Inferior parietal cortex (tissue), 1 donor: ENCODE measurements around the gene SEMA4G.

Source experiments
- DNase-seq: peaks from one replicate; pipeline ENCODE4 v3.0.0-alpha.2; 2016; ENCODE audit errors: extremely low spot score

SEMA4G gene

DNA sequence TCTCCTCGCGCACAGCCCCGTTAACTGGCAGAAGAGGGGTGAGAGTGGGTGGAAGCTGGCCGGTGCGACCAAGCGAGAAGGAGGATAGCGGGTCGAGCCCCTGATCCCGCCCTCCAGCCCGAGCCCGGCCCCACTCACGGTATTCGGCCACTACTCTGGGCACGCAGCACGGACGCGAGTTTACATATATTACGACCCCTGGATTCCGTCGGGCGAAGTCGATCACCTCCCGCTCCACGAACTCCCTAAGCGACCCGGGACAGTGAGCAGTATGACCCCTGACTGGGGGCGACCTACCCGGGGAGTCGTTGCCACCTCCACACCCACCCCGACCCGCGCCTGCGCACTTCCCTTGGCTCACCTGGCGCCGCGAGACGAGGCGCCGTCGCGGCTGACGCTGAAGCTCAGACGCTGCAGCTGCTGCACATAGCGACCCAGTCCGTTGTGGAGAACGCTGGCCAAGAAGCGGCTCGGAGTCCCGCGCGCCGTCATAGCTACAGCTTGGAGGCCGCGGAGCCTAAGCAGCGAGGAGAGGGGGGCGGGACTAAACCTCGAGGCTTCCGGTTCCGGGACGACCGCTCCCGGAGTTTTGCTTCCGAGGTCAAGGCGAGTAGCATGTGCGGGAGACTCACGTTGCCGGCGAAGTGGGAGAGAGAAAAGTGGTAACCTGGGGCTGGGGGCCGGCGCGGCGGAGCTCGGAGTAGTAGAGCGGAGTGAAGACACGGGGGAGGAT, 17.8 kb downstream of the SEMA4G start, which contains the start of the genes MRPL43 and TWNK:
Gene MRPL43 (minus strand): TSS at position 546 of the 733 bp plus-strand sequence. CDS start 54 bp downstream, at position 492.
Gene TWNK (plus strand): TSS at position 592 of the 733 bp plus-strand sequence. CDS start 668 bp downstream, outside the sequence.
- DNase-seq: peak; percentile 93

DNA sequence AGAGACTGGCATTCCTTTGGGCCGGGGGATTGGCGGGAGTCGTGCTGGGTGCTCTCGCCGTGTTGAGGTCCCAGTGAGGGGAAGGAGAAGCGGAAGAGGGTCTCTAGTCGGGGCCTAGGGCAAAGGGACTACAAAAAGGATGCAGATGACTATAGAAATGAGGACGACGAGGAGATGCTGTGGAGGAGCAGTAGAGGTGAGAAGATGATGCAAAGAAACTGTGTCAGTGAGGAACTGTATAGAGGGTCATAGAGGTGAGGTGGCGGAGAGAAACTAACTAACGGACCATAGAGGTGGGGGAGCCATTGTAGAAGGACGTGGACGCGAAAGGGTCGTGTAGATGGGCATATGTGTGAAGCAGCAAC, 18.4 kb downstream of the SEMA4G start:
- DNase-seq: no peak

DNA sequence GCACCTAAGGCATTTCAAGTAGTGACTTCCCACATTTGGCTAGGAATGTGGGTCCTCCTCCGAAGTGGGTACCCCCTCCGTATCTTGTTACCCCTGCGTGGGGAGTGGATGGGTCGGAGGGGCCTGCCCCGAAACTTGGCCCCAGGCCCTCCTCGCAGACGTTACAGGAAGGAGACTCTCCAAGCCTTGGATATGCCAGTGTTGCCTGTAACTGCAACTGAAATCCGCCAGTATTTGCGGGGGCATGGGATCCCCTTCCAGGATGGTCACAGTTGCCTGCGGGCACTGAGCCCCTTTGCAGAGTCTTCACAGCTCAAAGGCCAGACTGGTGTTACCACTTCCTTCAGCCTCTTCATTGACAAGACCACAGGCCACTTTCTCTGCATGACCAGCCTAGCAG, 18.9 kb downstream of the SEMA4G start:
- no peak for DNase-seq

DNA sequence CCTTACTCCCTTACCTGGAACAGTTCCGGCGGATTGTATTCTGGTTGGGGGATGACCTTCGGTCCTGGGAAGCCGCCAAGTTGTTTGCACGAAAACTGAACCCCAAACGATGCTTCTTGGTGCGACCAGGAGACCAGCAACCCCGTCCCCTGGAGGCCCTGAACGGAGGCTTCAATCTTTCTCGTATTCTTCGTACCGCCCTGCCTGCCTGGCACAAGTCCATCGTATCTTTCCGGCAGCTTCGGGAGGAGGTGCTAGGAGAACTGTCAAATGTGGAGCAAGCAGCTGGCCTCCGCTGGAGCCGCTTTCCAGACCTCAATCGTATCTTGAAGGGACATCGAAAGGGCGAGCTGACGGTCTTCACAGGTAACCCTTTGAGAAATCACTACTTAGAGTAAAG, 19.8 kb downstream of the SEMA4G start:
- no peak for DNase-seq

DNA sequence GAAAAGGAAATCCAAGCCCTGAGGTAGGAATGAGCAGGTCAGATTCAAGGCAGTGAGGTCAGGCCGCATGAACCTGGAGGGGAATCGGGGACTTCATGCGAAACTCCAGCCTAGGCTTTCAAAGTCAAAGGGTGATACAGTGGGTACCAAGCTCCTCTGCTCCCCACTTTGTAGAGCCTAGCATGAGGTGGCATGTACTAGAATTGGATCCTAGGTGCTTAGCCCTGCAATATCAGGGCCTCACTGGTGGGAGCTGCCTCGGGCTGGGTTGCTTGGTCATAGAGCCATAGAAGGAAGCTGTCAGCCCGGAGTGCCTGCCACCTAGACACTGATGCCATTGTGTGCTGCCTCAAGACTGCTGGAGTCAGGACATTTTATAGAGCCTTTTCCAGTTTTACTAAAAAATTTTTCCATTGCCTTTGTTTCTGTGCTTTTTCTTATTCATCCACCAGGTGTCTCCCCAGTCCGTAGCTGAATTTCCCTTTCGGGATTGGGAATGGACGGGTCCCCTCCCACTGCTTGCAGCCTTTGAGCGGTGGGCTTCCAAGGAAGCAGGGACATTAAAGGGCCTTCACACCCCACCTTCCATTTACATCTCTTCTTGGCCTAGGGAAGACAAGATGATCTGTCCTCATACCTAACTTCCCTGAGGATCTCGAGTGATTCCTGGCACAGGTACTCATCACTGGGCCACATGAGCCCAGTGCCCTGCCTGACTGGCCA, 24.8 kb downstream of the SEMA4G start:
- peak; percentile 86 for DNase-seq

DNA sequence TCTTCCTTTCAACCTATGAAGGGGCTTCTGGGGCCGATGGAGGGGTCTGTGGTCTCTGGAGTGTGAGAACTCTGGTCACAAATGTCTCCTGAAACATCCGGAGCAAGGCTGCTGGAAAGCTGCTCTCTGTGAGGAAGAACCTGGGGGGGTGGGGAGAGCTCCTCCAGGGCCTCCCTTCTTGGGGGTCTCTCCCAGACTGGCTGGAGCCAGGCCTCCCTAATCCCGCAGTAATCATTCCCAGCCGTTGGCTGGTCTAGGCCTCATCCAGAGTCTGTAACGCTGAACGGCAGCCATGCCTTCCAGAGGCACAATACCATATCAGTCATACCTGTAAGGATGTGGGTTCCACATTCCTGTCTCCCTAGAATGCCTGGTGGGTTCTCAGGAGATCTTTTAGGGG, 25.9 kb downstream of the SEMA4G start:
- DNase-seq: no peak

DNA sequence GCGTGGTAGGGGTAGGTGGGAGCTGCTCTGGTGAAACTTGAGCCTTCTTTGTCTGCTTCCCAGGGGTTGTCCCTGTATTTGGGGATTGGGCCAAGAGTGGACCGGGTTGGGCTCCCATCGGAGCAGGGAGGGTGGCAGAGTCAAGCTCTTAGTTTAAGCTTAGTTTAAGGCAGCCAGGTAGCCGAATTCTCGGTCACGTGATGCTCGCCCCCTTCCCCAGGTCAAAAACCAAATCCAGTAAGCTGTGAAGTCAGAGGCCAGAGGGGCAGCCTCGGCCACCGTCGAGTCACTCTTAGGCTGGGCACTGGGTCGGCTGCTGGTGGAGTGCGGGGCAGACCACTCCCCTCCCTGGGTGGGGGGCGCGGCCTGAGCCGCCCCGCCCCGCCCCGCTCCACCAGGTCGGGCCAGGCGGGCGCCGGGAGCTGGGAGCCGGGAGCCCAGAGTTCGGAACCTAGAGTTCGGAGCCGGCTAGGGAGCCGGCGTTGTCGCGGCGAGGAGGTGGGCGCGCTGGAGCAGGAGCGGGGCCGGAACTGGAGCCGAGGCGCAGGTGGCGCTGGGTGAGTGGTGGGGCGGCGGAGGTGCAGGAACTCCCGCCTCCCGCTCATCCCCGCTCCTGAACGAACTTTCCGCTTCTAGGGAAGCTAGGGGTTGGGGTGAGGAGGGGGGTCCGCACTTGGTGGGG, 27.5 kb downstream of the SEMA4G start:
- no peak for DNase-seq

DNA sequence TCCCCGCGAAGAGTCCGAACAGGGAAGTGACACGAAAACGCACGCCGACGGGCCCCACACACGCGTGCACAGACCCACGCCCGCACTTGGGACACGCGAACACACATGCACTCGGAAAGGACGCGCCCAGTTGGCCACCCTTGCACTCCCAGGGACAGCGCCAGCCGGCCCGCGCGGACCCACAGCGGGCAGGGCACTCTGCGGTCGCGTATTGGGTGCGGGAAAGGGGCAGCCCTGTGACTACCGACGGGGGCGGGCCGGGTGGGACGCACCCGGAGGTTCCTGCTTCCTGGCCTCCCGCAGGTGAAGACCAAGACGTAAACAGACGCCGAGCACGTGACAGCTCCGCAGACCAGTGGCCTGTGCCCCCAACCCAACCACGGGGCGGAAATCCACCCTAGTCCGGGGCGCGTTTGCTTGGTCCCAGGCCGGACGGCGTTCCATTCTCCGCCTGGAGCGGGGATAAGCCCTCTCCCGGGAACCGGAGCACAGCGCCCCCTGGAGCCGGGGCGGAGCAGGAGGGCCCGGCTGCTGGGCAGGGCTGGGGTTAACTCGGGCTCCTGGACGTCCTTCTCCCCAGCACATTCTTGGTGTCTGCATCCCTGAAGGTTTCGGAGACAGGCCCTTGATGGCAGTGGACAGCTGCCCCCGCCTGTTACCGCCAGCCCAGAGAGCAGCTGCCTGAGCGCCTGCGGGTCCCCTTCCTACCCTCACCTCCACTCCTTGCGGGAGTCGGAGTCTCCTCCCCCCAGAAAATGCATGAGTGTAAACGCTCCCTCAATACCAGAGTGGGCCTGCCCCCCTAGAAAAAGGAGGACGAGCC, 28.3 kb downstream of the SEMA4G start:
- no peak for DNase-seq

DNA sequence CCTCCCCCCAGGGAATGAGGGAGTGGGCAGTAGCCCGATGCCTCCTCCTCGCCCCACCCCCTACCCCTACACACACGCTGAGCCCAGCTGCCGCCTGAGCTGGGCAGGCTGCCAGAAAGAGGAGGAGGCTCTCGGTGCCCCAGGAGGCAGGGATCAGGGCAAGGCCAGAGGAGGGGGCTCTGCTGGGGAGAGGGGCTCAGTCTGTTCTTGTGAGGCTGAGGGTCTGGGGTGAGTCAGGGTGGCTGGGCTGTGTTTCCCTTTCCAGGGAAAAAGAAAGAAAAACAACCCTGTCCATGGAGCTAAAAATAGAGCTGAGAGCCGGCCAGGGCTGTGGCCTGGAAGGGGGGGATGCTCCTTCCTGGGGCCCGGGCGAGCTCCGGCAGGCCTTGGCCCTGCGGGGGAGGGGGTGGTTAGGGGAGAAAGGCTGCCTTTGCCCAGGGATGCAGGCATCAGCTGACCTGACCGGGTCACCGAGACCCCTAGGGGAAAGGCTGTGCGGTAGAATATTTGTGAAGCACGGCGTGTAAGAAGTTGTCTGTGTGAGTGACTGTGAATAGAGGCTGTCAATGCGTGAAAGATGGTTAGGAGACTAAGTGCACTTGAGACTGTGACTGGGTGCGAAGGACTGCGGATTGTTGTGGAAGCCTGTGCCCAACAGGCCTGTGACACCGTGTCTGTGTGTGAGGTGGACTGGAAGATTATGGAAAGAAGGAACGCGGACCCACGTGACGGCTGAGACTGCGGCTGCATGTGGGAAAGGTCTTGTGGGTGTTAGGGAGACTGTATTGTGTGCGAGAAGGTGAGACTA, 29.1 kb downstream of the SEMA4G start:
- peak; percentile 81 for DNase-seq

DNA sequence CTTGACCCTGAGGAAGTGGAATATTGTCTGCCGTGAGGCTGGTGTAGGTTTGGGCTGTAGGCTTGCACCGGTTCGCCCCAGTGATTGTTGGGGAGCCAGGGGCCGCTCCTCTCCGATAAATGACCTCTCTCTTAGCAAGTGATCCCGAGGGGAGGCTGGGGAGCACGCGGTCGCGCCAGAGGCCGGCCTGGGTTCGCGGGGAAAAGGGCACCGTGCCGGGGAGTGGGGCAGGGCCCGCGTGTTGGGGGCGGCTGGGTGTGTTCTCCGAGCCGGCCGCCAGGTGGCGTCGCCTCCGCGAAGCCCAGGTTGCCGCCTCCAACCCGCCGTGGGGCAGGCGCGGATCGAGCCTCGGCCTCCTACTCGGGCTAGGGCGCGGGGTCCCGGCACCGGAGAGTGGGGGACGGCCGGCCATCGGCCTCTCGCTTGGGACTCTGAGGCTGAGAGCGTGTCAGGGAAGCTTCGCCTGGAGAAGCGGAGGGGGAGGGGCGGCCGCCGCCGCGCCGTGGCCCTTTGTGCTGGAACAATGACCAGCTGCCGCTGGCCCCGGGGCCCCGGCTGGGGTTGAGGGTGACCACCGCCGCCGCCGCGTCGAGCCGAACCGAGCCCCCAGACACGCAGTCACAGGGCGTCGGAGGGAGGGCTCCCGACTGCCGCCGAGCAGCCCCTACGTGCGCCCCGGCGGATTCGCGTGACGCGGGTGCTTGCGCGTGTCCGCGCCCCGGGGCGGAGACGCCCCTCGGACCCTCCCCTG, 29.9 kb downstream of the SEMA4G start:
- peak; percentile 79 for DNase-seq

DNA sequence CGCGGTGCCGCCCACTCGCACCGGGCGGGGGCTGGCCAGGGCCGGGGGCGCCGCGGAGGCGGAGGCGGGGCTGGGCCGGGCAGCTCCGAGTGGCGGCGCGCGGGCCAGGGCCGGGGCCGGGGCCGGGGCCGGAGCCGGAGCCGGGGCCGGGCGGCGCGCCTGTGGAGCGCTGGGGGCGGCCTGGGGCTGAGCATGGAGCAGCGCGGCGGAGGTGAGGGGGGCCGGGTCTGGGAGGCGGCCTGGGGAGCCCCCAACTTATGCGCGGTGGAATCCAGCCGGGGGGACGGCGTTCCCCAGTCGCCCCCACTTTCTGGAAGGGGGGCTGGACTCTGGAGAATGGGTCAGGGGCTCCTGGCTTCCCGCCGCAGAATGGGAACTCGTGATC, 30.4 kb downstream of the SEMA4G start, which contains the start of gene LZTS2:
Gene LZTS2 (plus strand): TSS at position 67 of the 385 bp plus-strand sequence. CDS start 2,731 bp downstream, outside the sequence.
- no peak for DNase-seq

DNA sequence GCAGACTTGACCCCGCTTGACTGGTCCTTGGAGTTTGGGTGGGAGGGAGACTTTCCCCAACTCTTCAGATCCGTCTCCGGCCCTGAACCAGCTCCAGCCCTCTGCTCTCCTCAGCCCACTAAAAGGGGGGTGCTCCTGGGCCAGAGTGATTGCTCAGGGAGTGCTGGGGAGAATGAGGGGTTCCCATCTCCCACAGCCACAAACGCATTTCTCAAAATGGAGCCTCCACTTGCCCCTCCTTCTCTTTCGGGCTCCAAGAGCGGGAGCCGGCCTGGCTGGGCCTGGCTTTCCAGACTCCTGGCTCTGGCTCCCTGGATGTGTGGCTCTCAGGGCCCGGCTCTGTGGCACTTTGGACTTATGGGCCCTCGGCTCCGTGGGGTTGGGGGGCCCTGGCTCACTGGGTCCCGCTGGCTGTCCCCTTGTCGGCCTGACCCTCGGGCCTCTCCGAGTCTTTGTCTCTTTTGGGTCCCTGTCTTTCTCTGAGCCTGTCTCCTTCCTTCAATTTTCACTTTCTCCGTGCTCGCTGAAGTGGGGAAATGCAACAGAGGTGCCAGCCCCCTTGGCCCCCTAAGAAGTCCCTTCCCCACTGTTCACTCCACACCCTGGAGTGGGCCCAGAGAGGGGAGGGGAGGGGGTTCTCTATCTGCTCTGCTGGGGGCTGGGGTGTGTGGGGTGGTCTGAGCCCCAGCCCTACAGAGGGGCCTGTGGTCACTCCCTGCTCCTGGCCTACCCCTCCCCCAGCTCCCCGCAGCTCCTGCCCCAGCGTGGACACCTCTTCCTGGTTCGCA, 31.0 kb downstream of the SEMA4G start:
- no peak for DNase-seq

DNA sequence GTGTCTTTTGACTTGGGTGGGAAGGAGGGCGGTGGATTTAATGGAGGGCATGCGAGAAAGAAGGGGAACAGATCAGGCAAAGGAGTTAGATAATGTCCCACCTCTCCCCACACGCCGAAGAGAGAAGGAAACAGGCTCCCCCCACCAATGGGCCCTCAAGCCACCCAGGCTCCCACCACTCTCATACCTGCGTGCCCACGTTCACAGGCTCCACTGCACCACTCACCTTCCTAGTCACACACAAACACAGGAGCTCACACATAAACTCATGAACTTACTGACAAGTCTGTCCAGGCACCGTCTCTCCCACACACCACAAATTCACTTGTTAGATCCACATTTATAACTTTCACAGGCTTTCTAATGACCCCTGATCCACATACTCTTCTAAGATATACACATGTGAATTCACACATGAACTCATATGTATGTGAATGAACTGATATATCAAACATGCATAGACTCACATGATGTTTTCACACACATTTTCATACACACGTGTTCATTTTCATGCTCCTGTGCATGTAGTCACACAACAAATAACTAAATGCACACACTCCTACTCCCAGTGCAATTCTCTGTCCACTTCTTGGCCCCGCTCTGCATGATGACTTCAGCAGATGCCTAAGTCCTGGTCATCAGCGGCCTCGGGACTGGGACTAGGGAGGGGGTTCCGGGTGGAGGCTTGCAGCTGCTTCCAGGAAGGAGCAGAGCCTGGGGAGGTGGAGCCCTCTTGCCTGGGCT, 31.8 kb downstream of the SEMA4G start:
- no peak for DNase-seq

DNA sequence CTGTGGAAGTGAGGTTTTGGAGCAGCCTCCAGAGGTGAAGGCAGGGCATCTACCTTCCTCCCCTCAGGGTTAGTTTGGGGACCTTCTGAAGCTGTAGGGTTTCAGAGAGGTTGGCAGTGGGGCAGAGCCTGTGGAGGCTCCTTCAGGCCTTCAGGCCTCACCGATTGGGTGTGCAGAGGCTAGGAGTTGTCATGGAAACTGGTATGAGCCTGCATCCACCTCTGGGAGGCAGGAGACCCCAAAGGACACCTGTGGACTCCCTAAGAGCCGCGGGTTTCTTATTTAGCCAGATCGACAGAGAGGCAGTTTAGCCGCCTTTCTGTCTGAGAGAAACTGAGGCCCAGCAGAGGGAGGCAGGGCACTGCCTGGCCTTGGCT, 32.3 kb downstream of the SEMA4G start:
- DNase-seq: no peak

DNA sequence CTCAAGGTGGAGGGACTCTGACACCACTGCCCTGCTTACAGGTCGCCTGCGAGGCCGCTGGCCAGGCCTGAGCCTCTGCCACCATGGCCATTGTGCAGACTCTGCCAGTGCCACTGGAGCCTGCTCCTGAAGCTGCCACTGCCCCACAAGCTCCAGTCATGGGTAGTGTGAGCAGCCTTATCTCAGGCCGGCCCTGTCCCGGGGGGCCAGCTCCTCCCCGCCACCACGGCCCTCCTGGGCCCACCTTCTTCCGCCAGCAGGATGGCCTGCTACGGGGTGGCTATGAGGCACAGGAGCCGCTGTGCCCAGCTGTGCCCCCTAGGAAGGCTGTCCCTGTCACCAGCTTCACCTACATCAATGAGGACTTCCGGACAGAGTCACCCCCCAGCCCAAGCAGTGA, 33.2 kb downstream of the SEMA4G start:
- DNase-seq: no peak

DNA sequence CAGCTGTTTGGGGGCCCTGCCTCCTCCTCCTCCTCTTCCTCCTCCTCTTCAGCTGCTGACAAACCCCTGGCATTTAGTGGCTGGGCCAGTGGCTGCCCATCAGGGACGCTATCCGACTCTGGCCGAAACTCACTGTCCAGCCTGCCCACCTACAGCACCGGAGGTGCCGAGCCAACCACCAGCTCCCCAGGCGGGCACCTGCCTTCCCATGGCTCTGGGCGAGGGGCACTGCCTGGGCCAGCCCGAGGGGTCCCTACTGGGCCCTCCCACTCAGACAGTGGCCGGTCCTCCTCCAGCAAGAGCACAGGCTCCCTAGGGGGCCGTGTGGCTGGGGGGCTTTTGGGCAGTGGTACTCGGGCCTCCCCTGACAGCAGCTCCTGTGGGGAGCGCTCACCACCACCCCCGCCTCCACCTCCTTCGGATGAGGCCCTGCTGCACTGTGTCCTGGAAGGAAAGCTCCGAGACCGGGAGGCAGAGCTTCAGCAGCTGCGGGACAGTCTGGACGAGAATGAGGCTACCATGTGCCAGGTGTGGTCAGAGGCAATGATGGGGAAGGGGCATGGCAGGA, 34.4 kb downstream of the SEMA4G start:
- DNase-seq: no peak

DNA sequence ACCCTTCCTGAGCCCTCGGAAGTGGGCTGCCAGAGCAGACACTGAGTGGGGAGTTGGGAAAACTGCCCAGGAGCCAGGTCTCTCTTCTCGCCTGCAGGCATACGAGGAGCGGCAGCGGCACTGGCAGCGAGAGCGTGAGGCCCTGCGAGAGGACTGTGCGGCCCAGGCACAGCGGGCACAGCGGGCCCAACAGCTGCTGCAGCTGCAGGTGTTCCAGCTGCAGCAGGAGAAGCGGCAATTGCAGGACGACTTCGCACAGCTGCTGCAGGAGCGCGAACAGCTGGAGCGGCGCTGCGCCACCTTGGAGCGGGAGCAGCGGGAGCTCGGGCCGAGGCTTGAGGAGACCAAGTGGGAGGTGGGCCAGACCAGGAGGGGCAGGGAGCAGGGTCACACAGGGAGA, 36.1 kb downstream of the SEMA4G start:
- no peak for DNase-seq

DNA sequence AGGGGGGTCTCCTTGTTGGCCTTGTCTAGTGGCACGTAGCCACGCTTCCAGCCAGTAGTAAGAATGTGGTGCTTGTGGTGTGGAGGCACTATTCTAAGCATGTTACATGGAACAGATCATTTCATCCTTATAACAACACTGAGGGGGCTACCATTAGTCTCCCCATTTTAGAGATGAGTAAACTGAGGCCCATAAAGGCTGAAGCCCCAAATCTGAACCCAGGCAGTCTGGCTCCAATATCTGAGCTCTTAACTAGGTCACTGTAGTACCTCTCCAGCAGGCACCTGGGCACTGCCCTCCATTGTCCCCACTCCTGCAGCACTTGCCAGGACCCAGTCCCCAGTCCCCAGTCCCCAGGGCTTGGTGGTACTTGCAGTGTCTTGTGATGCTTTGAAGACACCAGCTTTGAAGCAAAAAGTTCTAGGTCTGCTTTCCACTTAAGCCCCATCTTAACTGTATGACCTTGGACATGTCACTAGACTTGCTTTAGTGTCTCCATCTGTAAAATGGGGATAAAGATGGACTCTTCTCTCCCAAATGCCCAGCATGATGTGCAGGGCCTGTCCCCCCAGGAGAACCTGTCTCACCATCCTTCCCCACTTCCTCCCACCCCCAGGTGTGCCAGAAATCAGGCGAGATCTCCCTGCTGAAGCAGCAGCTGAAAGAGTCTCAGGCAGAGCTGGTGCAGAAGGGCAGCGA, 36.7 kb downstream of the SEMA4G start:
- no peak for DNase-seq
